Left hindlimb (tissue), 1 donor: ENCODE measurements around the gene FGG.

Experiments
- DNase-seq: peaks from one replicate; pipeline ENCODE4 v3.0.0-alpha.2; 2018

FGG gene

DNA sequence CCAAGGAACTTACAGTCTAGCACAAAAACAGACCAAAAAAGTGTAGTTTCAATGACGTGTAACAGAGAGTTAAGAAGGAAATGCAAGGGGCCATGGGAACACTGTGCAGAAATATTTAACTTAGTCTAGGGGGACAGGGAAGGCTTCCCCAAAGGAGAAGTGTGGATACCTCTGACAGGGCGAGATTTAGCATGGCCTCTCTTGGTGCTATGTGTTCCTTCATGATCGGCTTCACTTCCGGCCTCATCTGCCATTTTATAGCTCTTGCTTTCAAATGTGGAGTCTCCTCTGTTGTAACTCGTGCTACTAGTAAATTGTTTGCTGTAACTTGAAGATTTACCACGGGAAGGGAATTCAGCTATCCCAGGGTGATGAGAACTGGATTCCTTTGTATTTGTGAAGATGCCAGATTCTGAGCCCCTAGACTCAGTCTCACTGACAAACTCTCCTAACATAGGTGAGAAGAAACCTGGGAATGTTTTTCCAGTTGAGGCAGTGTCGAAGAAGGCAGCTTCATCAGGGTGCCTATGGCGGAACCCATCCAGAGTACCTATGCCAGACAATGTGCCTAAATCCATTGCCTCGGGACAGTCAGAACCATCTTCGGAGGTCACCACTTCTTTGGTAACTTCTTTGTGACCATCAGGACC is 27.0 kb downstream of the FGG start:
- no peak for DNase-seq

DNA sequence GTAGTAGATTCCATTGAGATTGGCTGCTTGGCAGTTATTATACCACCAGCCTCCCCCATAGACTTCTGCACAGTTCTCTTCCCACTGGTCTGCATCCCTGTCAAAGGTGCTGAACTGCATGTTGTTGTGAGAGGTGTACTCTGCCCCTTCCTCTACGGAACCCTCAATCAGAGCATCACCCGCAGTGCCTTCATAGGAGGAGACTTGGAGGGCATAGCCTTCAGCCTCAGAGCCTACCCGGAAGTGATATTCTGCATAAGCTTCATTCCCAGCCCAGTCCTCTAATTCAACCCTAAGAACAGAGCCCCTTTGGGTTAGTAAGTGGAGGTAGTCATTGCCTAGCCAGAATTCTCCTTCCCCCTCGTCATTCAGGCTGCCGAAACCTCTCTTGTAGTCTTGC is 28.2 kb downstream of the FGG start:
- DNase-seq, result no peak

DNA sequence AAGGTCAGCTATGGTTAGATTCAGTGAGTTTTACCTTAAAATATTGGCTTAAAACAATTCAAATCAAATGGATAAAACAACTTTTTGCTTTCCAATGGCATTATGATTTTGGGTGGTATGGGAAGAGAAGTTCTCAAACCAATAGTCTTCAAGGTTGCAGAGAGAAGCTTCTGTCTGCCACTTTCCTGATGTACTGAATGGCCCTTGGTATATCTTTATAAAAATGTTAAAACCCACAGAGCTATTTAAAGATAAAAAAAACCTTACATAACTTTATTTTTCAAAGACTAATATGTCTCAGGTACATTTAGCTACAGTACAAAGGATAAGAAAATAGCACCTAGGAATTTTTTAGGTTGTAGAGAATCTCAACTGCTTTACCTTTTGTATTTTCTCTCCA is 28.8 kb downstream of the FGG start:
- DNase-seq, result no peak

DNA sequence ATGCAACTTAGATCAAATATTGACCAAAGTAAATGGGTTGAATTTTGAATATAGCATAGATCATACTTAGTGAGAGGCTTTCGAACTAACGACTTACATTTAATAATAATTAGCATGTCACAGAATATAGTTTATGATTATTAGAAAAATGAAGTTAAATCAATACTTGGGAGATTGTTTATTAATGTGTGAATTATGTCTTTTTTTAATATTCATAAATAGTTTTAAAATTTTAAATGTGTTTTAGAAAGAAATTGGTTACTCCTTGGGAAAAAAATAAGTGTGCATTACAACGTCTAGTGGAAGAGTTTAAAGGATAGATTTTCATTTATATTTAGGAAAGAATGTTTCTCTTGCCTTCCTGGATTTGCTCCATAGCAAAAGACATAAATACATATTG is 29.2 kb downstream of the FGG start:
- no peak for DNase-seq

DNA sequence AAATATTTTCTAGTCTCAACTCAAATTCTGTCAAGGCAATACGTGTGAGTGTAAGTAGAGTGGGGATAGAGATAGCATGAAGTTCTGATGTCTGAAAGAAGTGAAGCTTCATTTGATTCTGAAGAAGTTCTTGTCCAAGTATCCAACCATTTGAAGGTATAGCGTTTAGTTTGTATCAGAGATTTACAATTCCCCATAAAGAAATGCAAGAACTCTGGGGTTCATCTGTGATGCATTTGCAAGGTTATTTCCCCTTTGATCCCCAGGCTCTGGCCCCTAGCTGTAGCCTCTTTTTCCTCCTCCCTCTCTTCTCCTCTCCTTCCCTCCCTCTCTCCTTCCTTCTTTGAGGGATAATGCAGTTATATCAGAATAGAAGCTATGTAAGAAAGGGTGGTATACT is 29.7 kb downstream of the FGG start:
- no peak for DNase-seq

DNA sequence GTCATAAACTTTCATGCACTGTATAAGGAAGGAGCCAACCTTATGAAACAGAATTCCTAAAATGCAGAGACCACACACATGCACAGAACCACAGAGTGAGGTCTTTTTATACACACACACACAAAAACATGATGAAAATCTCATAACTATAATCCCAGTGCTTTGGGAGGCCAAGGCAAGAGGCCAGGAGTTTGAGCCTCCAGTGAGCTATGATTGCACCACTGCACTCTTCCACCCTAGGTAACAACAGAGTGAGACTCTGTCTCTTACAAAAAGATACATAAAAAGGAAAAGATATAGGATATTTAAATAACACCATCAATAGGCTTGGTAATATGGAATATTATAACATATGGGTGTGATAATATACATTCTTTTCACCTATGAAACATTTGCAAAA is 32.5 kb downstream of the FGG start:
- DNase-seq, result no peak

DNA sequence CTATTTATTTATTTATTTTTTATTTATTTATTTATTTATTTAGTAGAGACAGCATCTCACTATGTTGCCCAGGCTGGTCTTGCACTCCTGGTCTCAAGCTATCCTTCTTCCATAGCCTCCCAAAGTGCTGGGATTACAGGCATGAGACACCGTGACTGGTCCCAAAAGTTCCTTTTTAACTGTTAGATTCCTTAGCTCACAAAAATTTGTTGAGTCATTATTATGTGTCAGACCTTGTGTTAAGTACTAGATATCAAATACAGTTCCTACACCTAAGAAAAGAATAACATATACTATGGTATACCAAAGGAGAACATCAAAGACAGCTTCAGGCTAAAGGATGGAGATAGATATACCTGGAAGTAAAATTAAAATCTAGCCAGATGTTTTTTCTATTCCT is 33.5 kb downstream of the FGG start:
- DNase-seq, result no peak

DNA sequence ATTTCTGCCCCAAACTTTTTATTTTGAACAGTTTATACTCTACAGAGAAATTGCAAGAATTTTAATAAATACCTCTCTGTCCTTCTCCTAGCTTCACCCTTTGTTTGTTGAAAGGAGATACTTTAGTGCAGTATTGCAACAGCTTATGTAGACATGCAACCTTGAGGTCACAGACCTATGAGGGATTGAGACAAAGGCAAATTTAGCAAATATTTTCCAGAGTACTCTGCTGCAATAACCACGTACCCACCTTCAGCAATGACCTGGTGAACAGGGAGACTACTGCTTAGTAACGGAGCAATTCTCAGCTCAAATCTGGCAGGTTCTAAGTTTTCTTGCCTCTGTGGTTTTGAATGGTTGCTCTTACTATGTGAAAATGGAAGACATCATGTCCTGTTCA is 35.1 kb downstream of the FGG start:
- DNase-seq, result no peak

DNA sequence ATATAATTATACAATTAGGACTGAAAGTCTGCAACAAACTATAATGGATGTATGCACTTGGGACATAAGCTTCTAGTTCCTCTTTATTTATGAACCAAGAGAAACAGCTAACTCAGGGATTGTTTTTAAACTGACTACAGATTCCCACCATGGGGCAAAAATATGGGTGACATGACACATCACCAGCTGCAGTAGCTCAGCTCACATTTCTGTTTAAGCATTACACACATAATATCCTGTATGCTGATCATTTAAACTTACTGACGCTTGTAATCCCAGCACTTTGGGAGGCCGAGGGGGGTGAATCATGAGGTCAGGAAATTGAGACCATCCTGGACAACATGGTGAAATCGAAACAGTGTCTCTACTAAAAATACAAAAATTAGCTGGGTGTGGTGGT is 38.1 kb downstream of the FGG start:
- no peak for DNase-seq

DNA sequence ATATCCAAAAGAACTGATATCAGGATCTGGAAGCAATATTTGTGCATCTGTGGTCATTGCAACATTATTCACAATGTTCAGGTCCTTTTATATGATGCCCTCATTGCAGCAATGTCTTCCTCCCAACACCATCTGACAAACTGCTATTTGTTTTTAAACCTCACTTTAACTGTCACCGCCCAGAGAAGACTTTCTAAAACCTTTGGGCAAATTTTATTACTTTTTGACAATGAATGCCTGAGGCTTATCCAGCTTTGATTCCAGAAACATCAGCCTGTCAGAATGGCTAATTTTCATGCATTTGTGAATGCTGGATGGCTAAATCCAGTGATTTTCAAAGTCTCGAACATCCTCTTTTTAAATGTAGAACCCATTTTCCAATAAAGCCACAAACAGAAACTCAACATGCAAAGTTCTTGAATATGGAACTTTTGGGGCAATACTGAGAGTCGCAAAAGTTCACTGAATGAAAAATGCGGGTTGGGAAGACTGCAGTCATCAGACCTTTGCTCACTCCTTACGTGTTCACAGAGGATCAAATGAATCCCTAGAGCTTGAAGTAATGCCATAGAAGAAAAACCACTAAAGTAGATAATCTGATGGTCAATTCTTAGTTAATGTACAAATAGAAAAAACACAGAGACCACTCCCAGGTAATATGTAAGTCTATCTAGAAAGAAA is 39.1 kb downstream of the FGG start:
- no peak for DNase-seq

DNA sequence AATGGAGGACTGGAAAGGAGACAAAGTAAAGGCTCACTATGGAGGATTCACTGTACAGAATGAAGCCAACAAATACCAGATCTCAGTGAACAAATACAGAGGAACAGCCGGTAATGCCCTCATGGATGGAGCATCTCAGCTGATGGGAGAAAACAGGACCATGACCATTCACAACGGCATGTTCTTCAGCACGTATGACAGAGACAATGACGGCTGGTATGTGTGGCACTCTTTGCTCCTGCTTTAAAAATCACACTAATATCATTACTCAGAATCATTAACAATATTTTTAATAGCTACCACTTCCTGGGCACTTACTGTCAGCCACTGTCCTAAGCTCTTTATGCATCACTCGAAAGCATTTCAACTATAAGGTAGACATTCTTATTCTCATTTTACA is 42.9 kb downstream of the FGG start:
- no peak for DNase-seq

DNA sequence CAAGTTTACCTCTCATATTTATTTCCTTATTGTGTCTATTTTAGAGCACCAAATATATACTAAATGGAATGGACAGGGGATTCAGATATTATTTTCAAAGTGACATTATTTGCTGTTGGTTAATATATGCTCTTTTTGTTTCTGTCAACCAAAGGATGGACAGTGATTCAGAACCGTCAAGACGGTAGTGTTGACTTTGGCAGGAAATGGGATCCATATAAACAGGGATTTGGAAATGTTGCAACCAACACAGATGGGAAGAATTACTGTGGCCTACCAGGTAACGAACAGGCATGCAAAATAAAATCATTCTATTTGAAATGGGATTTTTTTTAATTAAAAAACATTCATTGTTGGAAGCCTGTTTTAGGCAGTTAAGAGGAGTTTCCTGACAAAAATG is 43.4 kb downstream of the FGG start:
- no peak for DNase-seq

DNA sequence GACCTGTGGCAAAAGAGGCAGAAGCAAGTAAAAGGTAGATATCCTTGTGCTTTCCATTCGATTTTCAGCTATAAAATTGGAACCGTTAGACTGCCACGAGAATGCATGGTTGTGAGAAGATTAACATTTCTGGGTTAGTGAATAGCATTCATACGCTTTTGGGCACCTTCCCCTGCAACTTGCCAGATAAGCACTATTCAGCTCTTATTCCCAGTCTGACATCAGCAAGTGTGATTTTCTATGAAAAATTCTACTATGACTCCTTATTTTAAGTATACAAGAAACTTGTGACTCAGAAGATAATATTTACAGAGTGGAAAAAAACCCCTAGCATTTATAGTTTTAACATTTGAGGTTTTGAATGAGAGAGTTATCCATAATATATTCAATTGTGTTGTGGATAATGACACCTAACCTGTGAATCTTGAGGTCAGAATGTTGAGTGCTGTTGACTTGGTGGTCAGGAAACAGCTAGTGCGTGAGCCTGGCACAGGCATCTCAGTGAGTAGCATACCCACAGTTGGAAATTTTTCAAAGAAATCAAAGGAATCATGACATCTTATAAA is 45.7 kb downstream of the FGG start:
- DNase-seq, result no peak

DNA sequence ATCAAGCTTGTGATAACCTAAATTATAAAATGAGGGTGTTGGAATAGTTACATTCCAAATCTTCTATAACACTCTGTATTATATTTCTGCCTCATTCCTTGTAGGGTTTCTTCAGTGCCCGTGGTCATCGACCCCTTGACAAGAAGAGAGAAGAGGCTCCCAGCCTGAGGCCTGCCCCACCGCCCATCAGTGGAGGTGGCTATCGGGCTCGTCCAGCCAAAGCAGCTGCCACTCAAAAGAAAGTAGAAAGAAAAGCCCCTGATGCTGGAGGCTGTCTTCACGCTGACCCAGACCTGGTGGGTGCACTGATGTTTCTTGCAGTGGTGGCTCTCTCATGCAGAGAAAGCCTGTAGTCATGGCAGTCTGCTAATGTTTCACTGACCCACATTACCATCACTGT is 46.8 kb downstream of the FGG start:
- no peak for DNase-seq

DNA sequence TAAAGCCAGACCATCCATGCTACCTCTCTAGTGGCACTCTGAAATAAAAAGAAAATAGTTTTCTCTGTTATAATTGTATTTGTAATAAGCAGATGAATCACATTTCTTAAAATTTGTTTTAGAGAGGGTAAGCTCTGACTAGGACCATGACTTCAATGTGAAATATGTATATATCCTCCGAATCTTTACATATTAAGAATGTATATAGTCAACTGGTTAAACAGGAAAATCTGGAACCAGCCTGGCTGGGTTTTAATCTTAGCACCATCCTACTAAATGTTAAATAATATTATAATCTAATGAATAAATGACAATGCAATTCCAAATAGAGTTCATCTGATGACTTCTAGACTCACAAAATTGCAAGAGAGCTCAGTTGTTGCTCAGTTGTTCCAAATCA is 48.1 kb downstream of the FGG start:
- no peak for DNase-seq

DNA sequence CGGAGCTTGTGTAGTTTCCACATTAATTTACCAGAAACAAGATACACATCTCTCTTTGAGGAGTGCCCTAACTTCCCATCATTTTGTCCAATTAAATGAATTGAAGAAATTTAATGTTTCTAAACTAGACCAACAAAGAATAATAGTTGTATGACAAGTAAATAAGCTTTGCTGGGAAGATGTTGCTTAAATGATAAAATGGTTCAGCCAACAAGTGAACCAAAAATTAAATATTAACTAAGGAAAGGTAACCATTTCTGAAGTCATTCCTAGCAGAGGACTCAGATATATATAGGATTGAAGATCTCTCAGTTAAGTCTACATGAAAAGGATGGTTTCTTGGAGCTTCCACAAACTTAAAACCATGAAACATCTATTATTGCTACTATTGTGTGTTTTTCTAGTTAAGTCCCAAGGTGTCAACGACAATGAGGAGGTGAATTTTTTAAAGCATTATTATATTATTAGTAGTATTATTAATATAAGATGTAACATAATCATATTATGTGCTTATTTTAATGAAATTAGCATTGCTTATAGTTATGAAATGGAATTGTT is 49.7 kb downstream of the FGG start, which contains the start of gene FGB:
FGB (plus strand) TSS at position 315 of the 558 bp plus-strand sequence; CDS start at position 323, 8 bp downstream.
- no peak for DNase-seq

DNA sequence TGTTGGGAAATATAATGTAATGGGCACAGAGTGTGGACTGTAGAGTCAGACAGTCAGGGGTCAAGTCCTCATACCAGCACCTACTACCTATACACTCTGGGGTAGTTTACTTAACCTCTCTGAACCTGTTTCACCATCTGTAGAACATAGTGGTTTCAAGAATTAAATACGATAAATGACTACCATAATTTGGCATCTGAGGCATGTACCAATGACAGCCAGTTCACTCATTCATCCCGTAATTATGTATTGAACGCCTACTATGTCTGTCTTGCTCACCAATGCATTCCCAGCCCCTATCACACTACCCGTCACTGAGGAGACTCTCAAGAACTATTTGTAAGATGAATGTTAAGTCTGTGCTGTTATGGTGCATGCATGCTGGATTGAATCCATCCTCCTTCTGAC is 51.6 kb downstream of the FGG start:
- no peak for DNase-seq

DNA sequence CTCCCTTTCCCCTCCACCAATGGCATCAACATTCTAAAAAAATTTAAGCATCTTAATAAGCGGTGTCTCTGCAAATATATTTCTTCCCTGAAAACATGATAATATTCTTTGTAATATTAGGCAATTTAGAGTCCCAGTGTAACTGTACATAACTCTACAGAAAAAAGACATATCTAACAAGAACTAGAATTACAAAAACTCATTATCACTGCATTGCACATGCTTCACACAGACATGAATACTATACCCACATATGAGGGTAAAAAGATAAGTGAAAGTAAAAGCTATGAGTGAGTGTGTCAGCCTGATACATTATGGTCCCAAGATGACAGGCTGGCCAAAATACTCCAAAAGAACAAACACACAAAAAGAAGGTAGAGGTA is 52.0 kb downstream of the FGG start:
- no peak for DNase-seq

DNA sequence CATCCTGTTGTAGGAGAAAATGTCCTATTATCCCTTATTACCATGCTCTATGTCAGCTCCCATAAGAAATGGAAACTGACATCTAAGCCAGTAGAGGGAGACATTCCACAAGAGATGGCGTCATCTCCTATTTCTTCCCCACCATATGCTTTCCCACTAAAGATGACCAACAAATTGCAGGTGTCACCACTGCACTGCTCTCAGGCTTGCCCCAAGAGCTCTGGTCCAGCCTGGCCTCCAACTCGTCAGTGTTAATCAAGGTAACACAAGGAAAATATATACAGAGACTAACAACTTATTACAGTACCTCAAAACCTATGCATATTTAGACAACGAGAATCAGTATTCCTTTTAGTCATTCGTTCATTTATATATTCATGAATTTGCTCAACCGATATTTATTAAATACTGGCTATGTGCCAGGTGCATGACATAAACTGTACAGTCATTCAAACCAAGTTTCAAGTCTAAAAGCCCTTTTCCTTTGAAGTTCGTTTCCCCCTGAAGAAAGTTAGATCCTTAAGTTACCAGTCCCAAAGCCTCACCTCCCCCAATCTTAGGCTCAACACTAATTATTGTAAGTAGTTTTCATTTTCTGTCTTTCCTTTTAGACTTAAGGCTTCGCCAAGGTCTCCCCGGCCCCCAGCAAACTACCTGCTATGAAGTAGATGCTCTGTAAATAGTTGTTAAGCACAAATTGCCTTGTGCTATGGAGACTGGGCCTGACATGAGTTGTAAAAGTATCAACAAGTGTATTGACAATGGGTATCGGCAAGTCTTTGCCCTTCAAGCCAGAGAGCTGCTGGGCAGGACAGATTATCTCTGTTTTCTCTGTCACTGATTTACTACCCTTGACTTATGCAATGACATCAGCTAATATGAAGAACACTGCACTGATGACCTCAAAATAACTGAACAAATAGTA is 52.7 kb downstream of the FGG start:
- no peak for DNase-seq

DNA sequence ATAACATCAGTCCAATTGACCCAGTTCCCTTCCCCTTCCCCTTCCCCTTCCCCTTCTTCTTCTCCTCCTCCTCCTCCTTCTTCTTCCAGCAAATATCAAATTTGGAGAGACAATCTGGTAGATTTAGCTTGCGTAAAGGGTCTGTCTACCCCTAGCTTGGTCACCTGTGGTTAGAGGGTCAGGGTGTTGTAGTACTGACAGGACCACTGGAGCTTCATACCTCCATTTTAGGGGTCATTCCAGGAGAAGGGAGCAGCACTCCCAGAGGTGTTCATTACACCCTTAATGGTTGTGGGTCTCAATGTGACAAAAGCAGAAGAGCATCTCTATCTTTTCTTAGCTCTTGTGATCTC is 53.3 kb downstream of the FGG start:
- DNase-seq, result no peak
